SK-N-SH treated with all-trans-retinoic acid at 6 μM for 48 hours (cell line): Measurements from ENCODE around the gene STK32B.

Experiments used
- ATAC-seq: fragments of 200-7000 bp; cut with Tn5 transposase; 3 replicates; pipeline ENCODE4 v1.9.1; 2020; ENCODE audit warnings: mild to moderate bottlenecking, moderate library complexity
- ARNTL ChIP-seq: fragments of 450-650 bp; formaldehyde crosslinking; IDR thresholded peaks from 2 replicates; pipeline ENCODE4 v1.5.0; 2020; ENCODE audit warnings: low read depth, mild to moderate bottlenecking, moderate library complexity, borderline replicate concordance
- CSDC2 ChIP-seq: fragments of 250-450 bp; sonication (Bioruptor Pico); IDR thresholded peaks from 2 replicates; pipeline ENCODE4 v1.5.0; 2020; ENCODE audit warnings: mild to moderate bottlenecking, moderate library complexity
- ESRRG ChIP-seq: fragments of 250-450 bp; sonication (Bioruptor Pico); IDR thresholded peaks from 2 replicates; pipeline ENCODE4 v1.6.1; 2021; ENCODE audit warnings: mild to moderate bottlenecking
- GLIS3 ChIP-seq: fragments of 250-450 bp; sonication (Bioruptor Pico); IDR thresholded peaks from 2 replicates; pipeline ENCODE4 v1.5.0; 2020; ENCODE audit warnings: mild to moderate bottlenecking, moderate library complexity
- ISL1 ChIP-seq: fragments of 250-450 bp; sonication (Bioruptor Pico); IDR thresholded peaks from 2 replicates; pipeline ENCODE4 v2.1.2; 2022; ENCODE audit warnings: mild to moderate bottlenecking, moderate library complexity
- OSR1 ChIP-seq: fragments of 250-450 bp; sonication (Bioruptor Pico); IDR thresholded peaks from 2 replicates; pipeline ENCODE4 v1.8.0; 2022; ENCODE audit warnings: moderate library complexity, mild to moderate bottlenecking, inconsistent platforms
- PATZ1 ChIP-seq: fragments of 250-450 bp; sonication (Bioruptor Pico); IDR thresholded peaks from 2 replicates; pipeline ENCODE4 v1.8.0; 2020; ENCODE audit warnings: mild to moderate bottlenecking, moderate library complexity, borderline replicate concordance
- RARB ChIP-seq: fragments of 250-450 bp; sonication (Bioruptor Pico); IDR thresholded peaks from 2 replicates; pipeline ENCODE4 v1.8.0; 2021; ENCODE audit warnings: mild to moderate bottlenecking, moderate library complexity
- SNAI2 ChIP-seq: fragments of 250-450 bp; sonication (Bioruptor Pico); IDR thresholded peaks from 2 replicates; pipeline ENCODE4 v1.5.0; 2020; ENCODE audit warnings: mild to moderate bottlenecking, moderate library complexity
- TOX ChIP-seq: fragments of 250-450 bp; sonication (Bioruptor Pico); IDR thresholded peaks from 2 replicates; pipeline ENCODE4 v1.8.0; 2021; ENCODE audit warnings: mild to moderate bottlenecking, moderate library complexity, borderline replicate concordance
- TSHZ2 ChIP-seq: fragments of 250-450 bp; sonication (Bioruptor Pico); IDR thresholded peaks from 2 replicates; pipeline ENCODE4 v1.5.0; 2020; ENCODE audit warnings: mild to moderate bottlenecking, moderate library complexity
- ZFP3 ChIP-seq: fragments of 250-450 bp; sonication (Bioruptor Pico); IDR thresholded peaks from 2 replicates; pipeline ENCODE4 v1.5.0; 2020; ENCODE audit warnings: mild to moderate bottlenecking, moderate library complexity
- ZFP30 ChIP-seq: fragments of 450-650 bp; formaldehyde crosslinking; IDR thresholded peaks from 2 replicates; pipeline ENCODE4 v1.5.0; 2022; ENCODE audit warnings: mild to moderate bottlenecking, moderate library complexity
- ZNF565 ChIP-seq: fragments of 450-650 bp; formaldehyde crosslinking; conservative IDR thresholded peaks from 2 replicates; pipeline ENCODE4 v1.5.0; 2020; ENCODE audit warnings: low read depth, mild to moderate bottlenecking, moderate library complexity
- ZNF8 ChIP-seq: fragments of 450-650 bp; formaldehyde crosslinking; IDR thresholded peaks from 2 replicates; pipeline ENCODE4 v1.5.0; 2020; ENCODE audit warnings: mild to moderate bottlenecking, moderate library complexity
- TF ChIP-seq, protein P1 (sequence below): fragments of 250-450 bp; sonication (Bioruptor Pico); IDR thresholded peaks from 2 replicates; pipeline ENCODE4 v1.5.1; 2020; ENCODE audit warnings: low read depth, mild to moderate bottlenecking, moderate library complexity
- TF ChIP-seq, protein P2 (sequence below): fragments of 250-450 bp; sonication (Bioruptor Pico); IDR thresholded peaks from 2 replicates; pipeline ENCODE4 v1.8.0; 2021; ENCODE audit warnings: low read depth, mild to moderate bottlenecking, moderate library complexity, borderline replicate concordance

The STK32B gene

GRCh38 chr4:5211282-5211839 lies 160.1 kb downstream of the STK32B start (continued):
- TF ChIP-seq PATZ1 (CRISPR knock-in tag) (no peak), RARB (CRISPR knock-in tag) (no peak), TOX (CRISPR knock-in tag) (no peak), ZFP3 (CRISPR knock-in tag) (no peak)
- TF ChIP-seq, protein P1, sequence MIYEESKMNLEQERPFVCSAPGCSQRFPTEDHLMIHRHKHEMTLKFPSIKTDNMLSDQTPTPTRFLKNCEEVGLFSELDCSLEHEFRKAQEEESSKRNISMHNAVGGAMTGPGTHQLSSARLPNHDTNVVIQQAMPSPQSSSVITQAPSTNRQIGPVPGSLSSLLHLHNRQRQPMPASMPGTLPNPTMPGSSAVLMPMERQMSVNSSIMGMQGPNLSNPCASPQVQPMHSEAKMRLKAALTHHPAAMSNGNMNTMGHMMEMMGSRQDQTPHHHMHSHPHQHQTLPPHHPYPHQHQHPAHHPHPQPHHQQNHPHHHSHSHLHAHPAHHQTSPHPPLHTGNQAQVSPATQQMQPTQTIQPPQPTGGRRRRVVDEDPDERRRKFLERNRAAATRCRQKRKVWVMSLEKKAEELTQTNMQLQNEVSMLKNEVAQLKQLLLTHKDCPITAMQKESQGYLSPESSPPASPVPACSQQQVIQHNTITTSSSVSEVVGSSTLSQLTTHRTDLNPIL (CRISPR knock-in tag) = no peak

DNA sequence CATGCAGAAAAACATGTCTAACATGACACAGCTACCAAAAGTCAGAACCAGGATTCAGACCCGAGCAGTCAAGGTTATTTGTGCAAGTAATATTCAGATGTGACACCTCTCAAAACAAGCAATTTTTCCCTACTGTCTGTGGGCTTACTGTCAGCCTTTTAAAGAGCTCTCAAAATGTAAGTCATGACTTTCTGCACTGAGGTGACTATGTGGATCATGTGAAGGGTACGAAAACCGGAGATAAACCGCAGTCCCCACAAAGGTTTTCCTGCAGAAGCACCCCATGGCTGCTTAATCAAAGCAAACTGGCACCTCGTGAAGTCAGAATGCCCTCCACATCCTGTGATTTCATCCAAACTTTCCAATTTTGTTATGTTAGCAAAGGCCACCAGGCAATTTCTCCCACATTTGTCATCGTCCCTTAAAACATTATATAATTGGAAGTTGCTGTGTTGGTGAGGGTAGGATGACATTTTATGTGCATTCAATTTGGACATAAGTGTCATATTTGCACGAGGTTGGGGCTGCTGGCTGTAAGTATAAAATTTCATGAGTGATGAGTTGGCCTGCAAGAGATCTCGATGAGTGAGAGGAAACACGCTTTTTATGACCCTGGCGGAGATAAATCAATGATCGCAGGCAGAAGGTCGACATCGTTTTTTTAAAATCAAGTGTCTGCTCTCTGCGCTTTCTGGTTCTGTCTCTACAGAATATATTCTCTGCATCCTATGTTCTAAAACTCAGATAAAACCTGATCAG lies 161.2 kb downstream of the STK32B start:
- TF ChIP-seq, protein P2, sequence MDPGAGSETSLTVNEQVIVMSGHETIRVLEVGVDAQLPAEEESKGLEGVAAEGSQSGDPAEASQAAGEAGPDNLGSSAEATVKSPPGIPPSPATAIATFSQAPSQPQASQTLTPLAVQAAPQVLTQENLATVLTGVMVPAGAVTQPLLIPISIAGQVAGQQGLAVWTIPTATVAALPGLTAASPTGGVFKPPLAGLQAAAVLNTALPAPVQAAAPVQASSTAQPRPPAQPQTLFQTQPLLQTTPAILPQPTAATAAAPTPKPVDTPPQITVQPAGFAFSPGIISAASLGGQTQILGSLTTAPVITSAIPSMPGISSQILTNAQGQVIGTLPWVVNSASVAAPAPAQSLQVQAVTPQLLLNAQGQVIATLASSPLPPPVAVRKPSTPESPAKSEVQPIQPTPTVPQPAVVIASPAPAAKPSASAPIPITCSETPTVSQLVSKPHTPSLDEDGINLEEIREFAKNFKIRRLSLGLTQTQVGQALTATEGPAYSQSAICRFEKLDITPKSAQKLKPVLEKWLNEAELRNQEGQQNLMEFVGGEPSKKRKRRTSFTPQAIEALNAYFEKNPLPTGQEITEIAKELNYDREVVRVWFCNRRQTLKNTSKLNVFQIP (CRISPR knock-in tag) = no peak
- TF ChIP-seq ZNF565 (CRISPR knock-in tag) = no peak
- no peak for TF ChIP-seq GLIS3 (CRISPR knock-in tag)
- no peak for TF ChIP-seq OSR1 (CRISPR knock-in tag)
- TF ChIP-seq TSHZ2 = no peak
- no peak for TF ChIP-seq SNAI2 (CRISPR knock-in tag)
- no peak for ATAC-seq

DNA sequence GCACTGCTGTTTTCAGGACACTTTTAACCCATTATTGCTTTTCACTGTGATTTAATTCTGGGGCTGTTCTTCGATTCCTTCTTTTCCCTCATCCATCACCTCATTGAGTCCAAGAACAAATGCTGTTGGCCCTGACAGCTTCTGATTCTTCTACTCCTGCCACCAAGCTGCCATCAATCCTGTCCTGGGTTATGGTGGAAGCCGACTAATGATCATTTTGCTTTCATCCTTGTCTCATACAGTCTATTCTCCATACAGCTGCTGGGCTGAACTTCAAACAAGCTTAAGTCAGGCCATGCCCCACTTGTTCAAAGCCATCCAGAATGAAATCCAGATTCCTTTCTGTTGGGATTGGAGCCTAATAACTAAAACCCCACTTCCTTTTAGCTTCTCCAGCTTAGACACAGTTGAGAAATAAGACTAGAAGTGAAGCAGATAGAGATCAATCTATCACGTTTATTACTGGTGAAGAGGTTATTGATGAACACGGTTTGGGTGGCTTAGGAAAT lies 161.9 kb downstream of the STK32B start:
- TF ChIP-seq TSHZ2 (no peak), ESRRG (no peak), ZFP30 (CRISPR knock-in tag) (no peak), OSR1 (CRISPR knock-in tag) (no peak), CSDC2 (CRISPR knock-in tag) (no peak), ISL1 (CRISPR knock-in tag) (no peak)
- no peak for ATAC-seq

GRCh38 chr4:5215321-5215720 lies 164.0 kb downstream of the STK32B start:
- no peak for ATAC-seq
- no peak for TF ChIP-seq ARNTL (CRISPR knock-in tag)
- no peak for TF ChIP-seq ISL1 (CRISPR knock-in tag)
- TF ChIP-seq TSHZ2 = no peak
- TF ChIP-seq ZNF8 = no peak
- TF ChIP-seq, protein P1 (CRISPR knock-in tag) = no peak
- no peak for TF ChIP-seq ZNF565 (CRISPR knock-in tag)
